Globus pallidus (tissue), 1 donor: ENCODE data around the gene ICAM4.
"Not testable (repeated sequence)": the region's sequence is repeated elsewhere in the genome, so short reads cannot be mapped to it uniquely, and the experiment has no call there.

Experiments
- DNase-seq: peaks from one replicate; pipeline ENCODE4 v3.0.0-alpha.2; 2015; ENCODE audit warnings: low spot score

Gene ICAM4

GRCh38 chr19:10269333-10270179 is 17.2 kb upstream of the ICAM4 start:
- DNase-seq: peak; percentile 50

- no peak for DNase-seq
Observed at GRCh38 chr19:10270180-10270615, 16.6 kb upstream of the ICAM4 start.

- DNase-seq: no peak
Observed at GRCh38 chr19:10270616-10271394, 15.9 kb upstream of the ICAM4 start, which contains the start of gene ICAM1. TSS of gene ICAM1 (plus strand) at chr19:10271120. CDS start at chr19:10271160, 40 bp downstream.

GRCh38 chr19:10271543-10272086 is 15.1 kb upstream of the ICAM4 start:
- no peak for DNase-seq

- no peak for DNase-seq
Observed at GRCh38 chr19:10274589-10274988, 12.2 kb upstream of the ICAM4 start.

- DNase-seq: no peak
Observed at GRCh38 chr19:10277795-10278589, 8.8 kb upstream of the ICAM4 start.

GRCh38 chr19:10278935-10279334 is 7.8 kb upstream of the ICAM4 start:
- no peak for DNase-seq

GRCh38 chr19:10279737-10280442 is 6.9 kb upstream of the ICAM4 start:
- DNase-seq: no peak

- not testable (repeated sequence) for DNase-seq
Observed at GRCh38 chr19:10282043-10282442, 4.7 kb upstream of the ICAM4 start.

GRCh38 chr19:10283301-10284064 is 3.3 kb upstream of the ICAM4 start:
- DNase-seq: no peak

- DNase-seq: no peak
Observed at GRCh38 chr19:10284065-10284959, 2.4 kb upstream of the ICAM4 start.

GRCh38 chr19:10284960-10285278 is 1.8 kb upstream of the ICAM4 start:
- DNase-seq: no peak

- no peak for DNase-seq
Observed at GRCh38 chr19:10285393-10285792, 1.4 kb upstream of the ICAM4 start.

- DNase-seq: no peak
Observed at GRCh38 chr19:10288662-10289166, 2.0 kb downstream of the ICAM4 start.

- no peak for DNase-seq
Observed at GRCh38 chr19:10289167-10289835, 2.5 kb downstream of the ICAM4 start.

- DNase-seq: no peak
Observed at GRCh38 chr19:10289836-10290356, 3.1 kb downstream of the ICAM4 start, which contains the start of gene ICAM5. TSS of gene ICAM5 (plus strand) at chr19:10289952. CDS start at chr19:10290044, 92 bp downstream.

GRCh38 chr19:10290357-10290875 is 3.7 kb downstream of the ICAM4 start:
- DNase-seq: no peak

GRCh38 chr19:10290876-10291553 is 4.3 kb downstream of the ICAM4 start:
- DNase-seq: no peak
